ENCODE data around the gene SPTLC3. TPM values are rescaled to one million over a fixed set of nuclear protein-coding genes. Genes with fewer than 3 reads are reported as not detected.

SPTLC3 gene
- total and polyA plus RNA-seq, 4 donors = 1.4 to 12.1 (median 2.9) TPM

GRCh38 chr20:13120471-13120870 is 111.7 kb downstream of the SPTLC3 start:
- Histone ChIP-seq H3K27me3 (ENCODE audit: control insufficient read depth in 1 of 2, insufficient read depth in 2 of 2, low read length in 1 of 2) (no peaks in the 10 kb centered on the region), H3K27ac (ENCODE audit: low read depth in 1 of 2, low read length in 2 of 2) (no peak overlapping the region), H3K9me3 (ENCODE audit: control insufficient read depth, low read length) (no peaks in the 10 kb centered on the region), H3K4me3 (ENCODE audit: low read length in 2 of 2) (no peak overlapping the region), H3K4me1 (ENCODE audit: control insufficient read depth in 1 of 2, insufficient read depth in 2 of 2, low read length in 2 of 2) (no peaks in the 10 kb centered on the region), H3K36me3 (ENCODE audit: control insufficient read depth in 1 of 2, insufficient read depth in 2 of 2, low read length in 1 of 2) (peaks cover 0 to 2% of the 10 kb centered on the region in 2 donors)
- DNase-seq (no peak), ATAC-seq (ENCODE audit: low FRiP score) (no peak)
- WGBS, 2 donors = 89 to 91% methylated on average over 1 of the region's 1 CpG
- intact Hi-C loops (cut with DNase I) = loop anchor here (5.0 to 10.0 kb wide), 4 partner anchors 184 to 934 kb away; no protein-coding TSS in a partner anchor

- WGBS, 2 donors = 77 to 78% methylated on average over 5 of the region's 5 CpGs
- H3K9me3 ChIP-seq (ENCODE audit: control insufficient read depth, low read length) = no peaks in the 10 kb centered on the region
- intact Hi-C loops (cut with DNase I) = loop anchor here (5.0 to 10.0 kb wide), 4 partner anchors 183 to 933 kb away; no protein-coding TSS in a partner anchor
- ATAC-seq (ENCODE audit: low FRiP score) (no peak), DNase-seq (no peak)
- no peaks in the 10 kb centered on the region for H3K27me3 ChIP-seq (ENCODE audit: control insufficient read depth in 1 of 2, insufficient read depth in 2 of 2, low read length in 1 of 2)
- no peak overlapping the region for H3K27ac ChIP-seq (ENCODE audit: low read depth in 1 of 2, low read length in 2 of 2)
- peaks cover 0 to 2% of the 10 kb centered on the region in 2 donors for H3K36me3 ChIP-seq (ENCODE audit: control insufficient read depth in 1 of 2, insufficient read depth in 2 of 2, low read length in 1 of 2)
- no peaks in the 10 kb centered on the region for H3K4me1 ChIP-seq (ENCODE audit: control insufficient read depth in 1 of 2, insufficient read depth in 2 of 2, low read length in 2 of 2)
- no peak overlapping the region for H3K4me3 ChIP-seq (ENCODE audit: low read length in 2 of 2)
Observed at GRCh38 chr20:13121840-13122515, 113.2 kb downstream of the SPTLC3 start.

GRCh38 chr20:13125486-13125885 is 116.7 kb downstream of the SPTLC3 start:
- H3K27me3 ChIP-seq (ENCODE audit: control insufficient read depth in 1 of 2, insufficient read depth in 2 of 2, low read length in 1 of 2) = no peaks in the 10 kb centered on the region
- no peak for DNase-seq
- H3K4me1 ChIP-seq (ENCODE audit: control insufficient read depth in 1 of 2, insufficient read depth in 2 of 2, low read length in 2 of 2) = no peaks in the 10 kb centered on the region
- intact Hi-C loops (cut with DNase I) = loop anchor here (10.0 kb wide), 3 partner anchors 179 to 929 kb away; no protein-coding TSS in a partner anchor
- H3K36me3 ChIP-seq (ENCODE audit: control insufficient read depth in 1 of 2, insufficient read depth in 2 of 2, low read length in 1 of 2) = no peaks in the 10 kb centered on the region
- no peaks in the 10 kb centered on the region for H3K9me3 ChIP-seq (ENCODE audit: control insufficient read depth, low read length)
- no peak for ATAC-seq (ENCODE audit: low FRiP score)
- no peak overlapping the region for H3K4me3 ChIP-seq (ENCODE audit: low read length in 2 of 2)
- 97 to 98% methylated on average over 2 of the region's 2 CpGs for WGBS, 2 donors
- H3K27ac ChIP-seq (ENCODE audit: low read depth in 1 of 2, low read length in 2 of 2) = no peak overlapping the region

GRCh38 chr20:13128173-13128572 is 119.4 kb downstream of the SPTLC3 start:
- 93 to 97% methylated on average over 1 of the region's 1 CpG for WGBS, 2 donors
- intact Hi-C loops (cut with DNase I) = loop anchor here (10.0 kb wide), 3 partner anchors 177 to 927 kb away; no protein-coding TSS in a partner anchor
- H3K4me1 ChIP-seq (ENCODE audit: control insufficient read depth in 1 of 2, insufficient read depth in 2 of 2, low read length in 2 of 2) = no peaks in the 10 kb centered on the region

GRCh38 chr20:13130061-13130706 is 121.4 kb downstream of the SPTLC3 start:
- intact Hi-C loops (cut with DNase I) = no loop called here
- Histone ChIP-seq H3K36me3 (ENCODE audit: control insufficient read depth in 1 of 2, insufficient read depth in 2 of 2, low read length in 1 of 2) (peaks cover 0 to 2% of the 10 kb centered on the region in 2 donors), H3K4me1 (ENCODE audit: control insufficient read depth in 1 of 2, insufficient read depth in 2 of 2, low read length in 2 of 2) (no peaks in the 10 kb centered on the region), H3K27me3 (ENCODE audit: control insufficient read depth in 1 of 2, insufficient read depth in 2 of 2, low read length in 1 of 2) (no peaks in the 10 kb centered on the region), H3K9me3 (ENCODE audit: control insufficient read depth, low read length) (no peaks in the 10 kb centered on the region), H3K4me3 (ENCODE audit: low read length in 2 of 2) (no peak overlapping the region), H3K27ac (ENCODE audit: low read depth in 1 of 2, low read length in 2 of 2) (no peak overlapping the region)
- 85% methylated on average over 3 of the region's 3 CpGs for WGBS, 2 donors
- DNase-seq = no peak
- no peak for ATAC-seq (ENCODE audit: low FRiP score)

More at GRCh38 chr20:13128173-13128572, 119.4 kb downstream of the SPTLC3 start:
- Histone ChIP-seq H3K27me3 (ENCODE audit: control insufficient read depth in 1 of 2, insufficient read depth in 2 of 2, low read length in 1 of 2) (no peaks in the 10 kb centered on the region), H3K9me3 (ENCODE audit: control insufficient read depth, low read length) (no peaks in the 10 kb centered on the region), H3K36me3 (ENCODE audit: control insufficient read depth in 1 of 2, insufficient read depth in 2 of 2, low read length in 1 of 2) (no peaks in the 10 kb centered on the region), H3K4me3 (ENCODE audit: low read length in 2 of 2) (no peak overlapping the region), H3K27ac (ENCODE audit: low read depth in 1 of 2, low read length in 2 of 2) (no peak overlapping the region)
- DNase-seq (no peak), ATAC-seq (ENCODE audit: low FRiP score) (no peak)

GRCh38 chr20:13130707-13131103 is 121.9 kb downstream of the SPTLC3 start:
- ATAC-seq (ENCODE audit: low FRiP score) = no peak
- H3K27me3 ChIP-seq (ENCODE audit: control insufficient read depth in 1 of 2, insufficient read depth in 2 of 2, low read length in 1 of 2) = no peaks in the 10 kb centered on the region
- intact Hi-C loops (cut with DNase I) = no loop called here
- no peaks in the 10 kb centered on the region for H3K4me1 ChIP-seq (ENCODE audit: control insufficient read depth in 1 of 2, insufficient read depth in 2 of 2, low read length in 2 of 2)
- H3K27ac ChIP-seq (ENCODE audit: low read depth in 1 of 2, low read length in 2 of 2) = no peak overlapping the region
- no peak overlapping the region for H3K4me3 ChIP-seq (ENCODE audit: low read length in 2 of 2)
- no peak for DNase-seq
- H3K36me3 ChIP-seq (ENCODE audit: control insufficient read depth in 1 of 2, insufficient read depth in 2 of 2, low read length in 1 of 2) = peaks cover 0 to 2% of the 10 kb centered on the region in 2 donors
- no peaks in the 10 kb centered on the region for H3K9me3 ChIP-seq (ENCODE audit: control insufficient read depth, low read length)
- WGBS, 2 donors = 80 to 84% methylated on average over 3 of the region's 3 CpGs

GRCh38 chr20:13131688-13132087 is 122.9 kb downstream of the SPTLC3 start:
- 87 to 92% methylated on average over 3 of the region's 3 CpGs for WGBS, 2 donors
- ATAC-seq (ENCODE audit: low FRiP score) = no peak
- Histone ChIP-seq H3K9me3 (ENCODE audit: control insufficient read depth, low read length) (no peaks in the 10 kb centered on the region), H3K27me3 (ENCODE audit: control insufficient read depth in 1 of 2, insufficient read depth in 2 of 2, low read length in 1 of 2) (no peaks in the 10 kb centered on the region), H3K4me3 (ENCODE audit: low read length in 2 of 2) (no peak overlapping the region), H3K36me3 (ENCODE audit: control insufficient read depth in 1 of 2, insufficient read depth in 2 of 2, low read length in 1 of 2) (peaks cover 0 to 2% of the 10 kb centered on the region in 2 donors), H3K27ac (ENCODE audit: low read depth in 1 of 2, low read length in 2 of 2) (no peak overlapping the region), H3K4me1 (ENCODE audit: control insufficient read depth in 1 of 2, insufficient read depth in 2 of 2, low read length in 2 of 2) (no peaks in the 10 kb centered on the region)
- DNase-seq = no peak
- intact Hi-C loops (cut with DNase I) = no loop called here

- H3K4me3 ChIP-seq (ENCODE audit: low read length in 2 of 2) = no peak overlapping the region
- no peaks in the 10 kb centered on the region for H3K4me1 ChIP-seq (ENCODE audit: control insufficient read depth in 1 of 2, insufficient read depth in 2 of 2, low read length in 2 of 2)
- no peaks in the 10 kb centered on the region for H3K27me3 ChIP-seq (ENCODE audit: control insufficient read depth in 1 of 2, insufficient read depth in 2 of 2, low read length in 1 of 2)
- DNase-seq = no peak
- no peak overlapping the region for H3K27ac ChIP-seq (ENCODE audit: low read depth in 1 of 2, low read length in 2 of 2)
- no peaks in the 10 kb centered on the region for H3K9me3 ChIP-seq (ENCODE audit: control insufficient read depth, low read length)
- WGBS, 2 donors = 69 to 72% methylated on average over 4 of the region's 4 CpGs
- no peak for ATAC-seq (ENCODE audit: low FRiP score)
- intact Hi-C loops (cut with DNase I) = no loop called here
- no peaks in the 10 kb centered on the region for H3K36me3 ChIP-seq (ENCODE audit: control insufficient read depth in 1 of 2, insufficient read depth in 2 of 2, low read length in 1 of 2)
Observed at GRCh38 chr20:13139459-13140150, 130.8 kb downstream of the SPTLC3 start.

Data from aorta (tissue), 5 donors.